ENCODE data around the gene CYP26C1.

The CYP26C1 gene

DNA sequence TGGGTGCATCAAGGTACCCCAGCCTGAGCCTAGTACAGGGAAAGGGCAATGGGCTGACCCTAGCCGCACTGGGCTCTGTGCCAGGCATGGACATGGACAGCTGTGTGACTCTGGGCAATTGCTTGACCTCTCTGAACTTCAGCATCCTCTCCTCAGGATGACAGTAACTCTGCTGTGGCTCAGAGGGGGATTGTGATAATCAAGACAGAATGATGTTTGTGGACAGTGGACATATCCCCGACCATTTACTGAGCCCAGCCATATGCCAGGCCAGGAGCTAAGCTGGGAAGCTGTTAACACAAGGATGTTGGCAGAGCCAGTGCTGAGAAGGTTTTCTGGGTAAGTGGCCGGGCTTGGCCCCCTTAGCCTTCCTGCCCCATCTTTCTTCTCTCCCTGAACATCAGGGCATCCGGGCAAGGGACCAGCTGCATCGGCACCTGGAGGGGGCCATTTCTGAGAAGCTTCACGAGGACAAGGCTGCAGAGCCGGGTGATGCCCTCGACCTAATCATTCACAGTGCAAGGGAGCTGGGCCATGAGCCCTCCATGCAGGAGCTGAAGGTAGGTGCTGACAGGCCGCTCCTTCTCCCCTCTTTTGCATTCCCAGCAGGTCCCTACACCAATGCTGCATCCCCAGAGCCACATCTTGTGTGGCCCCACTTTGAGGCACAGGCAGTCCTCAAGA, 3.5 kb downstream of the CYP26C1 start:
- DNase-seq (ENCODE audit: low read depth): no peak

GRCh38 chr10:93064874-93065660, 4.5 kb downstream of the CYP26C1 start:
- DNase-seq (ENCODE audit: low read depth): no peak

DNA sequence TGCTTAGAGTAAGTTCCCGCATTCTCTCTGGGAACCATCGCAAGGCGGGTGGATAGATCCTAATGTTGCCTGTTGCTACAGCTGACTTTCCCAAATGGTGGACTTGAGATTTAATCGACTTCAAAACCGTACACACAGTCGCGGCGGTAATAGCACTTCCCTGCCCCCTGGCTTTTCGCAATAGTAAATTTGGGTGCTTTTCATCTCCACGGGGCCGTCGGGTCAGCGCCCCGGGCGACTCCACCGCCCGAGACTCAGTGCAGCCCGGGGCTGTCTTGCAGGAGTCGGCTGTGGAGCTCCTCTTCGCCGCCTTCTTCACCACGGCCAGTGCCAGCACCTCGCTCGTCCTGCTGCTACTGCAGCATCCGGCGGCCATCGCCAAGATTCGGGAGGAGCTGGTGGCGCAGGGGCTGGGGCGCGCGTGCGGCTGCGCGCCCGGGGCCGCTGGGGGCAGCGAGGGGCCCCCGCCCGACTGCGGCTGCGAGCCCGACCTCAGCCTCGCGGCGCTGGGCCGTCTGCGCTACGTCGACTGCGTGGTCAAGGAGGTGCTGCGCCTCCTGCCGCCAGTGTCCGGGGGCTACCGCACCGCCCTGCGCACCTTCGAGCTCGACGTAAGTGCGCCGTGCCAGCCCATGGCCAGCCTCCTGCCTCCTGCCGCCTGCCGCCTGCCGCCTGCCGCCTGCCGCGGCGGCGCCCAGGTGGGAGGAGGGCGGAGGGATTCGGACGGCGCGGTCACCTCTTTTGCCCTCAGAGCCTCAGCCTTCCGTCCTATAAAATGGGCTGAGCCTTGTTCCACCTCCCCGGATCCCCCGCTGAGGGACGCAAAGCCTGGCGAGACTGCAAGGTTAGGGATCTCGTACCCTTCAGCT, 5.3 kb downstream of the CYP26C1 start:
- DNase-seq (ENCODE audit: low read depth): no peak

DNA sequence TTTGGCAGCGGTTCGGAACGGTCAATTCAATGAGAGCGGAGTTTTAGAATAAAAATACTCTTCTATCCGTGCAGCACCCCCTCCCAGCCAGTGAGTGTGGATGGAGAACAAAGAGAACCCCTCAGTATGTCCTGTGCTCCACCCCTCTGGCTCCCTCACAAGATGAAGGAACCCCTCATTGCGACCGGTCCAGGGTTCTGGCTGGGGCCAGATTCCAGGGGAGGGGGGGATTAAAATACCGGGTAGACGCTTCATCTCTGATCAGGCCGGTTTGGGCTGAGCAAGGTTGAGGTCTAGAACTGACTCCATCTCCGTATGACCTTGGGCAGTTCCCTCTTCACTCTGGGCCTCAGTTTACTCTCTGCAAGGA, 5.9 kb downstream of the CYP26C1 start:
- DNase-seq (ENCODE audit: low read depth): no peak

GRCh38 chr10:93067443-93068365, 7.1 kb downstream of the CYP26C1 start:
- no peak for DNase-seq (ENCODE audit: low read depth)

DNA sequence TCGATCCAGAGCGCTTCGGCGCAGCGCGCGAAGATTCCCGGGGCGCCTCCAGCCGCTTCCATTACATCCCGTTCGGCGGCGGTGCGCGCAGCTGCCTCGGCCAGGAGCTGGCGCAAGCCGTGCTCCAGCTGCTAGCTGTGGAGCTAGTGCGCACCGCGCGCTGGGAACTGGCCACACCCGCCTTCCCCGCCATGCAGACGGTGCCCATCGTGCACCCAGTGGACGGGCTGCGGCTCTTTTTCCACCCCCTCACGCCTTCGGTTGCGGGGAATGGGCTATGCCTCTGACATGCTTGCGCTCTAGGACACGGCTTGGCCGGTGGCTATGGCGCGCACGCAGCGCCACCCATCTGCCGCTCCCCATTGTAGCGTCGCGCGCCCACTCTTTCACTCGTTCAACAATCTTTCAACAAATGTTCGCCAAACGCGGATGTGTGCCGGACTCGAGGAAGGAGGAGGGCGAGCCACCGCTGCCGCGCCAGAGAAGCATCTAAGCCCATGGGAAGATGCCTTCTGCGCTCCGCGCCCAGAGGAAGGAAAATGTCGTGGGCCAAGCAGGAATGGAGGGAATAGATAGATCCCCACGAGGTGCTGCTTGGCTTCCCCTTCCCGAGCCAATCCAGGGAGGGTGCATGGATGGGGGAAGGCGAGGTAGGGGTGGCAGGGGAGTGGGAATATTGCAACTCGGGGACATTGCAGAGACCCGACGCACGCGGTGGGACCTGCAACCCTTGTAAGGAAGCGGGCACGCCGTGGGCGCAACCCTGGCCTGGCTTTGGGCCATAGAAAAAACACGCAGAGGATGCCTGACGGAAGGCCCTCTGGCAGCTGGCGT, 8.0 kb downstream of the CYP26C1 start:
- no peak for DNase-seq (ENCODE audit: low read depth)

DNA sequence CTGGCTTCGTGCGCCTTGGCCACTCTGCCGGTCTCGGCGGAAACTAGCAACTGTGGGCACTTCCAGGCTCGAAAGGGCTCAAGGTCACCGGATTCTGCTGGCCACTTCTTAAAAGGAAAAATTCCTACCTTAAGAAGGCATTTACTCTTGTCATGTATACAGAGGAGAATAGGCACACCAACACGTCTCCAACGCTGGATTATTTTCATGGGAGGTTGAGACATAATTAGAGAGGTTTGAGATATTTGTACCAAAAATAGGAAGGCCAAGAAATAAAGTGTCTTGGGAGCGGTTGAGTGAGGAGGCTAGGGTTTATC, 8.6 kb downstream of the CYP26C1 start:
- DNase-seq (ENCODE audit: low read depth): no peak

GRCh38 chr10:93070378-93071176, 10.0 kb downstream of the CYP26C1 start:
- no peak for DNase-seq (ENCODE audit: low read depth)

GRCh38 chr10:93071177-93071472, 10.5 kb downstream of the CYP26C1 start:
- DNase-seq (ENCODE audit: low read depth): no peak

DNA sequence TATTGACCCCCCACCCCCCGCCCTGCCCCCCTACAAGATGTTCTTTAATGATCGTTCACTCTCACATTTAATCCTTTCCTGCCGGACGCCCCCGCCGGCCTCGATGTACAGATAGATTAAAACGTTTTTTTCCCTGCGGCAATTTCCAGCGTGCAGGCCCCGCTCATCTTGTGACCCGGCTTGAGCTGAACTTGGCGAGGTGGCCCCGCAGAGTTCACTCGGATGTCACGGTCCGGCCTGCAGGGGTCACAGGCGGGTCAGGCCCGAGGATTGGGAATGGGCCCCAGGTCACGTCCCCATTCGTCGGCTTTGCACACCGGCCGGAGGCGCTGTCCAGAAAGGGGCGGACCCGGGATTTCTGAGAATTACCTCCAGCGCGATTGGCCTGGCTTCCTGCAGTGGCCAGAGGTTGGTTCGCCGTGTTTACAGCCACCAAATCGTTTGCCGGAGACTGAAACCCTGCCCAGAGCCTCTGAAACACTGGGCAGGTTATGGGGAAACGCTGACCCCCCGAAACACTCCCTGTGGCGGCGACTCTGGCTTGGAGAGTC, 11.2 kb downstream of the CYP26C1 start:
- no peak for DNase-seq (ENCODE audit: low read depth)

- DNase-seq (ENCODE audit: low read depth): no peak
Observed at GRCh38 chr10:93072225-93072712, 11.7 kb downstream of the CYP26C1 start.

GRCh38 chr10:93072713-93073538, 12.3 kb downstream of the CYP26C1 start:
- DNase-seq (ENCODE audit: low read depth): no peak

DNA sequence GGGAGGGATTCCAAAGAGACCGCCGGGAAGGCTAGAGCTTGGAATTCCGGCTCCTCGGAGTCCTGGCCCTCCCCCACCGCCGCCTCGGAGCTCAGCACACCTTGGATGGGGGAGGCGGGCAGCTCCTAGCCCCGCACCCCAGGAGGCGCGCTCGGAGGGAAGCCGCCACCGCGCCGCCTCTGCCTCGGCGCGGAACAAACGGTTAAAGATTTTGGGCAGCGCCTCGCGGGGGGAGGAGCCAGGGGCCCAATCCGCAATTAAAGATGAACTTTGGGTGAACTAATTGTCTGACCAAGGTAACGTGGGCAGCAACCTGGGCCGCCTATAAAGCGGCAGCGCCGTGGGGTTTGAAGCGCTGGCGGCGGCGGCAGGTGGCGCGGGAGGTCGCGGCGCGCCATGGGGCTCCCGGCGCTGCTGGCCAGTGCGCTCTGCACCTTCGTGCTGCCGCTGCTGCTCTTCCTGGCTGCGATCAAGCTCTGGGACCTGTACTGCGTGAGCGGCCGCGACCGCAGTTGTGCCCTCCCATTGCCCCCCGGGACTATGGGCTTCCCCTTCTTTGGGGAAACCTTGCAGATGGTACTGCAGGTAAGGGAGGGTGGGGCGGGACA, 13.0 kb downstream of the CYP26C1 start, which contains the start of gene CYP26A1:
Gene CYP26A1 (plus strand): TSS at position 355 of the 608 bp plus-strand sequence. CDS start 42 bp downstream, at position 397.
- no peak for DNase-seq (ENCODE audit: low read depth)

DNA sequence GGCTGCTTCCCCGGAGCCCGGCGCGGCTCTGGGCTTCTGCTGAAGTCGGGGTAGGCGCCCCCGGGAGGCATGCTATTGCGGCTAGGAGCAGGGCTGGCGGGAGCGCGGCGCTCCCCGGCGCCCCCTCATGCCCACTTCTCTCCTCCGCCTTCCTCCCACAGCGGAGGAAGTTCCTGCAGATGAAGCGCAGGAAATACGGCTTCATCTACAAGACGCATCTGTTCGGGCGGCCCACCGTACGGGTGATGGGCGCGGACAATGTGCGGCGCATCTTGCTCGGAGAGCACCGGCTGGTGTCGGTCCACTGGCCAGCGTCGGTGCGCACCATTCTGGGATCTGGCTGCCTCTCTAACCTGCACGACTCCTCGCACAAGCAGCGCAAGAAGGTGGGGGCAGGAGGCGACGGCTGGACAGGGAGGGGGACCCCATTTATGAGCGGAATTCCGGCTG, 13.6 kb downstream of the CYP26C1 start:
- no peak for DNase-seq (ENCODE audit: low read depth)

- no peak for DNase-seq (ENCODE audit: low read depth)
Observed at GRCh38 chr10:93074597-93075368, 14.2 kb downstream of the CYP26C1 start.

GRCh38 chr10:93075369-93076221, 15.0 kb downstream of the CYP26C1 start:
- no peak for DNase-seq (ENCODE audit: low read depth)
